Measurements from ENCODE around the gene EPHA4. TPM values are rescaled to one million over a fixed set of nuclear protein-coding genes. Genes with fewer than 3 reads are reported as not detected.

The EPHA4 gene
- total and polyA plus RNA-seq, 2 of the 4 experiments (the other 2 are of a cell fraction) = 36.9 to 132 TPM

- dilution Hi-C loops (cut with HindIII; ENCODE audit: low sequenced_read_pairs, unreplicated experiment) (no loop called here), in situ Hi-C loops (cut with MboI; ENCODE audit: low sequenced_read_pairs) (no loop called here)
- ATAC-seq (ENCODE audit: low read depth) = no peak
These were observed 106.3 kb downstream of the EPHA4 start for GRCh38 chr2:221465776-221466175.

More at GRCh38 chr2:221465776-221466175, 106.3 kb downstream of the EPHA4 start:
- no TSS peak for BruUV-seq (replicated peaks)
- Histone ChIP-seq H3K4me1 (ENCODE audit: control insufficient read depth, insufficient read depth, low read length) (no peaks in the 10 kb centered on the region), H2AFZ (replicated peaks; ENCODE audit: low read length, poor library complexity) (no peak overlapping the region), H3K9me1 (ENCODE audit: insufficient read depth, low read length) (no peaks in the 10 kb centered on the region), H4K5ac (ENCODE audit: low read depth, low read length) (no peak overlapping the region), H3K9me3 (ENCODE audit: control insufficient read depth, insufficient read depth, low read length) (no peaks in the 10 kb centered on the region), H3K23ac (ENCODE audit: low read depth, low read length) (no peak overlapping the region), H2AK9ac (replicated peaks; ENCODE audit: low read depth, low read length, poor library complexity) (no peak overlapping the region), H3K27me3 (ENCODE audit: control insufficient read depth, insufficient read depth, low read length) (no peaks in the 10 kb centered on the region), H2BK120ac (ENCODE audit: low read depth, low read length) (no peak overlapping the region), H2BK20ac (ENCODE audit: low read depth, low read length) (no peak overlapping the region), H4K91ac (ENCODE audit: insufficient read depth, low read depth, low read length) (no peak overlapping the region), H3K4ac (ENCODE audit: low read depth, low read length) (no peak overlapping the region), H3K36me3 (ENCODE audit: control insufficient read depth, insufficient read depth, low read length) (peaks cover 1% of the 10 kb centered on the region; the same call in 1 of the 2 replicates), H3K56ac (ENCODE audit: extremely low read depth, insufficient read depth, low read length) (no peak overlapping the region), H2AK5ac (ENCODE audit: low read depth, low read length) (no peak overlapping the region), H3K4me3 (ENCODE audit: insufficient read depth, low read depth, low read length) (no peak overlapping the region), H3K9ac (ENCODE audit: low read depth, low read length) (no peak overlapping the region), H2BK15ac (ENCODE audit: low read depth, low read length) (no peak overlapping the region), H3K27ac (ENCODE audit: insufficient read depth, low read length) (no peak overlapping the region), H3K18ac (ENCODE audit: low read depth, low read length) (no peak overlapping the region), H2BK5ac (ENCODE audit: low read depth, low read length, poor library complexity, severe bottlenecking) (no peak overlapping the region), H3K79me1 (ENCODE audit: low read depth in 1 of 2, low read length in 2 of 2) (peaks cover 0 to 7% of the 10 kb centered on the region in 2 experiments; a peak in 1 of 4 replicates), H4K20me1 (ENCODE audit: insufficient read depth, low read length) (no peaks in the 10 kb centered on the region), H3K4me2 (ENCODE audit: low read depth, low read length) (no peak overlapping the region), H3K14ac (replicated peaks; ENCODE audit: low read depth, low read length) (no peak overlapping the region), H4K8ac (ENCODE audit: low read depth in 2 of 2, low read length in 2 of 2) (no peak overlapping the region)
- TF ChIP-seq RCOR1 (IDR thresholded peaks at IDR 0.05; ENCODE audit: insufficient replicate concordance, low read length) = no peak
- TF ChIP-seq NFE2L2 (IDR thresholded peaks at IDR 0.05; ENCODE audit: low read depth, low read length) = no peak
- no peak for TF ChIP-seq ELK1 (IDR thresholded peaks at IDR 0.05; ENCODE audit: borderline replicate concordance, low read depth, low read length)
- TF ChIP-seq MAFK (IDR thresholded peaks at IDR 0.05; ENCODE audit: low read depth, low read length) = no peak
- TF ChIP-seq CEBPB (IDR thresholded peaks at IDR 0.05; ENCODE audit: low read depth, low read length) = no peak
- no peak for TF ChIP-seq SMC3 (IDR thresholded peaks at IDR 0.05; ENCODE audit: low read depth, low read length)
- TF ChIP-seq MAZ (IDR thresholded peaks at IDR 0.05; ENCODE audit: borderline replicate concordance, low read depth, low read length) = no peak
- no peak for TF ChIP-seq USF2 (IDR thresholded peaks at IDR 0.05; ENCODE audit: low read depth, low read length)
- TF ChIP-seq POLR2A (IDR thresholded peaks at IDR 0.05; ENCODE audit: low read depth, low read length) = no peak
- TF ChIP-seq FOS (IDR thresholded peaks at IDR 0.05; ENCODE audit: low read depth, low read length) = no peak
- TF ChIP-seq MXI1 (IDR thresholded peaks at IDR 0.05; ENCODE audit: borderline replicate concordance, low read depth, low read length) = no peak
- ChIA-PET CTCF (no interaction called here), POLR2A (ENCODE audit: unreplicated experiment) (no interaction called here)
- intact Hi-C loops (cut with micrococcal nuclease) = loop anchor here (10.0 kb wide), 1 partner anchor 499 kb away; no protein-coding TSS in a partner anchor
- WGBS, 2 experiments (ENCODE audit: extremely low coverage in 2 of 2, insufficient read length in 1 of 2) = 99% methylated on average over 10 of the region's 11 CpGs; no CpG with 5 or more reads in 1 of the 2 experiments
- peak; percentile 15 for DNase-seq
